IPS-18c (cell line): ENCODE data around the gene FCHSD2.

Source experiments
- H3K4me3 ChIP-seq: 2 replicates; pipeline ENCODE4 v1.7.0; 2013; ENCODE audit warnings: low read depth, mild to moderate bottlenecking, low read length, moderate library complexity; ENCODE audit not compliant: insufficient read depth
- H3K9me3 ChIP-seq: one replicate; pipeline ENCODE4 v1.6.1; 2013; ENCODE audit warnings: mild to moderate bottlenecking, low read length, moderate library complexity; ENCODE audit not compliant: control insufficient read depth, insufficient read depth

Gene FCHSD2

GRCh38 chr11:73142128-73142377 lies at the start of gene FCHSD2:
FCHSD2 (minus strand) TSS chr11:73142318; CDS start chr11:73141877, 441 bp downstream.
- no peaks in the 10 kb centered on the region for H3K9me3 ChIP-seq
- peak within 1 kb of the TSS; percentile 62 for H3K4me3 ChIP-seq

GRCh38 chr11:73191151-73191550 lies 49.0 kb upstream of the FCHSD2 start:
- H3K4me3 ChIP-seq, result no peak overlapping the region

GRCh38 chr11:73190557-73190885 lies 48.4 kb upstream of the FCHSD2 start:
- no peaks in the 10 kb centered on the region for H3K9me3 ChIP-seq
- H3K4me3 ChIP-seq, result no peak overlapping the region

More at GRCh38 chr11:73191151-73191550, 49.0 kb upstream of the FCHSD2 start:
- no peaks in the 10 kb centered on the region for H3K9me3 ChIP-seq

GRCh38 chr11:73189723-73190556 lies 47.8 kb upstream of the FCHSD2 start:
- H3K9me3 ChIP-seq, result no peaks in the 10 kb centered on the region
- H3K4me3 ChIP-seq, result no peak overlapping the region

- Histone ChIP-seq H3K9me3 (no peaks in the 10 kb centered on the region), H3K4me3 (no peak overlapping the region)
These were observed 47.2 kb upstream of the FCHSD2 start for GRCh38 chr11:73189315-73189714.

GRCh38 chr11:73188301-73188700 lies 46.2 kb upstream of the FCHSD2 start:
- no peaks in the 10 kb centered on the region for H3K9me3 ChIP-seq
- no peak overlapping the region for H3K4me3 ChIP-seq

- no peak overlapping the region for H3K4me3 ChIP-seq
- H3K9me3 ChIP-seq, result no peaks in the 10 kb centered on the region
These were observed 45.7 kb upstream of the FCHSD2 start for GRCh38 chr11:73187854-73188253.

GRCh38 chr11:73186886-73187285 lies 44.8 kb upstream of the FCHSD2 start:
- H3K4me3 ChIP-seq, result no peak overlapping the region
- H3K9me3 ChIP-seq, result no peaks in the 10 kb centered on the region

GRCh38 chr11:73186294-73186850 lies 44.3 kb upstream of the FCHSD2 start:
- Histone ChIP-seq H3K9me3 (no peaks in the 10 kb centered on the region), H3K4me3 (no peak overlapping the region)

GRCh38 chr11:73185680-73186293 lies 43.7 kb upstream of the FCHSD2 start:
- no peaks in the 10 kb centered on the region for H3K9me3 ChIP-seq
- no peak overlapping the region for H3K4me3 ChIP-seq

GRCh38 chr11:73184953-73185671 lies 43.0 kb upstream of the FCHSD2 start:
- no peak overlapping the region for H3K4me3 ChIP-seq

GRCh38 chr11:73182824-73183321 lies 40.8 kb upstream of the FCHSD2 start:
- H3K4me3 ChIP-seq, result no peak overlapping the region

More at GRCh38 chr11:73184953-73185671, 43.0 kb upstream of the FCHSD2 start:
- no peaks in the 10 kb centered on the region for H3K9me3 ChIP-seq

GRCh38 chr11:73178681-73179080 lies 36.6 kb upstream of the FCHSD2 start:
- no peaks in the 10 kb centered on the region for H3K9me3 ChIP-seq
- H3K4me3 ChIP-seq, result no peak overlapping the region

More at GRCh38 chr11:73182824-73183321, 40.8 kb upstream of the FCHSD2 start:
- H3K9me3 ChIP-seq, result no peaks in the 10 kb centered on the region

- Histone ChIP-seq H3K4me3 (no peak overlapping the region), H3K9me3 (no peaks in the 10 kb centered on the region)
These were observed 35.8 kb upstream of the FCHSD2 start for GRCh38 chr11:73177778-73178539.

- Histone ChIP-seq H3K4me3 (no peak overlapping the region), H3K9me3 (no peaks in the 10 kb centered on the region)
These were observed 35.3 kb upstream of the FCHSD2 start for GRCh38 chr11:73177380-73177777.

GRCh38 chr11:73176874-73177155 lies 34.7 kb upstream of the FCHSD2 start:
- Histone ChIP-seq H3K9me3 (peaks cover 1% of the 10 kb centered on the region), H3K4me3 (no peak overlapping the region)

GRCh38 chr11:73176145-73176873 lies 34.2 kb upstream of the FCHSD2 start:
- Histone ChIP-seq H3K9me3 (peaks cover 2% of the 10 kb centered on the region), H3K4me3 (no peak overlapping the region)
